Hippocampal formation (tissue), 2 donors: ENCODE data around the gene HNRNPUL2.

Experiments used
- DNase-seq, 2 donors: peaks; one replicate each; lab custom pipeline; 2025; lab: John Stamatoyannopoulos, UW

HNRNPUL2 gene

DNA sequence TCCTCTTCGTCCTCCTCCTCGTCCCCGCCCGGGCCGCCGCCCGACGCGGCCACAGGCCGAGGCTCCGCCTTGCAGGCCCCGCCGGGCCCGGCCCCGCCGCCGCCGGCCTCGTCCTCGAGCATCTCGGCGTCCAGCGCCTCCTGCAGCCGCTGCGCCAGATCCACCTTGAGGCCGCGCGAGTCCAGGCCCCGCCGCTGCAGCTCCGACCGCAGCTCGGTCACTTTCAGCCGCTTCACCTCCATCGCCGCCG lies 417 bp downstream of the HNRNPUL2 start:
- DNase-seq = no peak

DNA sequence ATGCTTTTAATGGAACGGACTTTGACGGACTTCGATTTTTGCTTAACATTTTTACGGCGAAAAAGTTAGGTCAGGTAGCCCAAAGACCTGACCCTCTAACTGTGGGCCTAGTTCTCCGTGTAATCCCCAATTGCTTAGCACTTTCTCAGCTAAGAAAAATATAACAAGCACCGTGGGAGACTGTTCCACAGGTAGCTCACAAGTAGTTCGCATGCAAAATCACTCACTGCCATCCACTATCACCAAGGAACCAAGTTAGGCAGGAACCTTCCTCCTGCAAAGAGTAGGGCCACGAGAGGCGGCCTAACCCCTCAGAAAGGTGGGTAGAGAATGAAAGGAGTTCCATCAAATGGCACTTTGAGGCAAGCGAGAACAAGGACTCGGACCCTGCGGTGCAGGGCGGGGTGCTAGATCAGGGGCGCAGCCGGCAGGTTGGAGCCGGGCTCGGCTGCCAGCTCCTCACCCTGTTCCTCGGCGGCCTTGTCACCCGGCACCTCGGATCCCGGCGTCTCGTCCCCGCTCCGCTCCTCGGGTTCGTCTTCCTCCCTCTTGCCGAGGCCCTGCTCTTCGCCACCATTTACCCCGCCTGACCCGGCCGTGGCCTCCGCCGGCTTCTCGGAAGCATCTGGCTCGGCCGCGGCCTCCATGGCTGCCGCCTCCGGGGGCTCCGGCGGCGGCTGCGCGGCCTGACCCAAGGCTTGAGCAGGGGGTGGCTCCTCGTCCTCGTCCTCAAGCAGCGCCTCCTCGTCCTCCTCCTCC lies 922 bp downstream of the HNRNPUL2 start:
- DNase-seq = no peak

DNA sequence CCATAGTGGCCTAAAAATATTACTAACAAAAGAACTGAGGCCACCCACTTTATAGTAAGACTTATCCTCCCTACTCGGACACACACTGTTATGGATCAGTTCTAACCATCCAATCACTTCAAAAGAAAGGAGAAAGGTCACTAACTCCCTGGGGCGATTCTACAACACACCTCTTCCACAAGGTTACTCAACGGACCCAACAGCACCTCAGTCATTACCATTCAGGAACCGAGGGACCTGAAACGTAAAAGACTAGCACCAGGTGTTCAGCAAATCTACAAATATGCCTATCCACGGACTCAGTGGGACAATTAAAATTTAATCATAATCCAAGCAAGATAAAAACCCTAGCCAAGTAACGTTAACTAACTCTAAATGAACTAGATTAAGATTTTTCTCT lies 1.6 kb downstream of the HNRNPUL2 start:
- DNase-seq = no peak

DNA sequence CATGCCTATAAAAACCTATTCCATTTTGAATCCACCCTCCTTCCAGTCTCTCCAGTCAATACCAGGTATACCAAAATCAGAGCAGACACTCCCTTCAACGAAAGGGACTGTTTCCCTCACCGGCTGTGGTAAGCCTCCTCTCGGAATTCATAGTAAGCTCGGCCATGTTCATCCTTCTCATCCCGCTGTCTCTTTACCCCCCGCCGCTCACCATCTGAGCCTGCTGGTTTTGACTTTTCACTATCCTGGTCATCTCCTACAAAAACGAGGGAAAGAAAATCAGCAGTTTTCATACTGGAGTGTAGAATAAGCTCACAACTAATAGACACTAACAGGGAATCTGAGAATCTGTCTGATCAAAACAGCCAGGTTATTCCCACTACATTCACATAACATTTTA lies 3.1 kb downstream of the HNRNPUL2 start:
- DNase-seq = no peak

DNA sequence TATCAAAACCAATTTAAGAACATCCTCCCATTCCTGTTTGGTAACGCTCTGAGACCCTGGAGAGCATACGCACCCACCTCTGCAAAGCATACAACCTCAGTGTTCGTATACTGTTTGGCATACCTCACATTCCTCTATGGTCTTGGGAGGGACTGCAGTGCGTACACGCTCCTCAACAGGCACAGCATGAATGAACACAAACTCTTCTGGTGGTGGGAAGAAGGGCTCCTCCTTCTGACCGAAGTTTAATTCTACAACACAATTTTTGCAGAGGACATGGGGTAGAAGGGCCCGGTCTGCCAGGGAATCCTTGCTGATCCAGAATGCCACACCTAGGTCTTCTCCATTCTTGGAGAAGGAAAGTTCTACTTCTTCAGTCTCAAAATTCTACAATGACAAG lies 5.3 kb downstream of the HNRNPUL2 start:
- no peak for DNase-seq

DNA sequence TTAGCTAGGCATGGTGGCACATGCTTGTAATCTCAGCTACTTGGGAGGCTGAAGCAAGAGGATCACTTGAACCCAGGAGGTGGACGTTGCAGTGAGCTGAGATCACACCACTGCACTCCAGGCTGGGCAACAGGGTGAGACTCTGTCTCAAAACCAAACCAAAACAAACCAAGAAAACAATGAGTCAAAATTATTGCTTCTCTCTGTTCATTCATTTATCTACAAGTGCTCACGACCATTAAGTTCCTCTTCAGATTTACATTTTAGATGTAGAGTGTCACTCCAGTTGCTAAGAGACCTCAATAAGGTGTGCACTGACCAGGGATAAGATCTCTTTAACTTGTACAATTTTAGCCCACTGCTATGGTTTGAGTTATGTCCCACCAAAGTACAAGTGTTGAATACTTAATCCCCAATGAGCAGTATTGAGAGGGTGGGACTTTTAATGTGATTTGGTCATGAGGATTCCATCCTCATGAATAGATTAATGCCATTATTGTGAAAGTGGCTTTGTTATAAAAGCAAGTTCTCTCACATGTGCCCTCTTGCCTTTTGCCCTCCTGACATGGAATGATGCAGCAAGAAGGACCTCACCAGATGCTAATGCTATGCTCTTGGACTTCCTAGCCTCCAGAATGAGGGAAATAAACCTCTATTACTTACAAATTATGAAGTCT lies 7.8 kb downstream of the HNRNPUL2 start:
- DNase-seq = no peak

DNA sequence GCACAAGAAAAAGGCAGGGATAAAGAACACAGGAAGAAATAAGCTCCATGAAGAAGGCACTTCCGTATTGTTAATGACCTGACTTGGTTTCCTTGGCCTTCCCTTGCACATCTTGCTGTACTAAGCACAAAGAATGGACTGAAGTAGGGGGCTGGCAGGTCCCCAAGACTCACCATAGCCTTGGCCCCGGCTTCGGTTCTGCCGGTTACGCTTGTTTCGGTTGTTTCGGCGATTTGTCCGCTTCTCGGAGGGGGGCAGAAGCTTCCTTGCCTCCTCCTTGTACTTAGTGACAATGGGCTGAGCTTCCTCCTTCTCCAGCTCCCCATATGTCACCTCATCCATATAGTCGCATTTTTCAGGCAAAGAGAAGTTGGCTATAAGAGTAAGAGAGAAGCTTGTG lies 10.4 kb downstream of the HNRNPUL2 start:
- DNase-seq = no peak

DNA sequence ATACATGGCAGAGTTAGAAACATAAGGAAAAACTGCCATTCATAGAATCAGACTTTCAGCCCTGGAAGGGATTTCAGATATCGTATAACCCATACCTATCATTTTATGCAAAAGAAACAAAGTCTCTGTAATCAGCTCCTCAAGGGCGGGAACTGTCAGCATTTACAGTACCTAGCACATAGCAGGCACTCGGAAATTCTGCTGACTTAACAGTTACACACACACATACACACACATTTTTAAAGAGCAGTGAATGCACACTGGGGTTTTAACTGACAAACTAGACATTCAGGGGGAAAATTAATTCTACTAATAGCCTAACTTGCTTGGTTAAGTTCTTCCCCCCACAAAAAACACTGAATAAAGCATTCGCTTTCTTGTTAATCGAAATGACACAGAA lies 11.1 kb downstream of the HNRNPUL2 start:
- DNase-seq = no peak

DNA sequence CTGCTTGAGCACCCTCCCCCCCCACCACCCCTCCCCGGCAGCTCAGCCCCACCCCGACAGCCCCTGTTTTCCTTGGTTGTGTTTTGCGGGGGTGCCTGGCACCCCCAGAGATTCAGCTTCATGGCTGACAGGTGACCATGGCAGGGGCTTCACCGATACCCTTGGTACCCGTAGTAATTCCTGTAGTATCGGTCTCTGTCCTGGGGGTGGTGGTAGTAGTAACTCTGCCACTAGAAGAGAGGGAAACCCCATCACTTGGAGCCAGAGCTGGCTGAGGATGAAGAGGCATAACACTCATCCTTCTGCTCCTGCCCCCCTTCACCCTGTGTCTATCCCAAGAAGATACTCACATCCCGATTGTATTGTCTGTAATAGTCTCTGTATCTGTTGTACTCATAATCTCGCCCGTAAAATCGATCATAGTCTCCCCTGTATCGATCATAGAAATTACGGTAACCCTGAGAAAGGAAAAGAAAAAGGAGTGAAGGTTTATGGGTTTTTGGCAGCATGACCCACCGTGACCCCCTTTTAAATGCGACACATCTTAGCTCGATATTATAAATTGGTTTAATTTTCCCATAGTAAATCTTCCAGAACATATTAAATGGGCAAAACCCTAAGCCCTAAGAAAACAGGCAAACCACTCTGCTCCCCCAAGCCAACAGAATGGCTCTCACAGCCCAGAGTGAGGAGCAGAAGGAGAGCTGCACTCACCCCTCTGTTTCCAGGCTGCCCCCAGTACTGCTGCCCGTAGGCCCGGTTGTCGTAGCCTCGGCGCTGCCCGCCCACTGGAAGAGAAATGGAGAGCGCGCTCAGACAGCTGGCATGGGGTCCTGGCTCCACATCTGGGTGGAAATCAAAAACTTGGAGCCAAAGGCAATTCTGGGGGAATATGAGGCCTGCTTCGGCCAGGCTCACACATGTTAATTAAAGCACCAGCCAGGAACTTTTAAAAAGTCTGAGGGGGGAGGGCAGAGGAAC lies 11.8 kb downstream of the HNRNPUL2 start:
- DNase-seq = no peak

DNA sequence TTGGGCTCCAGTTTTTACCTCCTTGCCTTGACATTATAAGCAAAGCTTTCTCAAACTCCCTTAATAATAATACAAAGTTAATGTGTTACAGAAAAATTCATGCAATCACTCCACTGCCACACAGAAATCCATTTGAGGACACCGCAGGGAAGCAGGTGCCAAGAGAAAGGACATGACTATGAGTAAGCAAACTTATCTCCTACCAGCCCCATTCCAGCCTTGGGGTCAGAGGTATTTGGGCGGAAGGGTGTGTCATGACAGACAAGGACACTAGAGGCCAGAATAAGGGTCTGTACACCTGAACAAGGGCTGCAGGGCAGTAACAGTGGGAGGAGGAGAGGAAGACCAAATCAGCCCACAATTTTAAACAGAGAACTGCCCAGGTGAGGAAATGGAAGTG lies 13.9 kb downstream of the HNRNPUL2 start:
- DNase-seq = no peak

DNA sequence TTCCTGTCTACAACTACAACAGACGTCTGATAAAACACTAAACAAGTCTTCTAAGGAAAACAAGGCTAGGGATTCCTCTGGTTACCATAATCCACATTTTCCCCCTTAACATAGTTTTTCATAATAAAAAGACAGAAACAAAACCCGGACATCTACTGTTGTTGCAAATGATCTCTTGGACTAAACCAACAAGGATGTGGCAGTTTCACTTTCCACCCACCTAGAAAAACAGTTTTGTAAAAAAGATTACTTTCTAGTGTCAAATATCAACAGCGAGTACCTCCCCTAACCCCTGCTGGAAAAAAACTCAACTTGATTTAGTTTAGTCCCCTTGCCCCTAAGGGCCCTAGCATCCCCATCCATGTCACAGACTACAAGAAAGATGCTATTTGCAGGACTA lies 14.4 kb downstream of the HNRNPUL2 start:
- DNase-seq = no peak

DNA sequence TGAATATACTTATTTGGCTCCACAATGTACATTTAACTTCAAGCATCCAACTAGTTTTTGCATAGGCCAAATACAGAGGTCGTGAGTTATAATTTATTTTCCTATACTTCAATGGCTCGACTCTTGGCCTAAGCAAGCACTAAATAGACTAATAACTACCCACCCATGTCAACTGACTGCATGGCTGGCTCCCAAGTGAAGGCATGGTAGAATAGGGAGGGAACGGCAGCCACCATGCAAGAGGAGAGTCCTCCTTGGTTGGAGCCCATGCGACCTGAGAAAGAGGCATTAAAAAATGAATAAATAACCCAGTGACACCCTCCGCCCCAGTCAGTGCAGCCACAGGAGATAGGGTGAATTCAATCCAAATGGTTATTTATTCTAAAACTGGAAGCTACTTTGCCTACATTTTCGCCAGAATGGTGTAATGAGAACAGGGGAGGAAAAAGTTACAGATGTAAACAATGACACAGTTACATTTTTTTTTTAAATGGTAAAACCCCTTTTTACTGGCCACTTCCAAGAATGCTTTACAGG lies 14.9 kb downstream of the HNRNPUL2 start:
- no peak for DNase-seq

DNA sequence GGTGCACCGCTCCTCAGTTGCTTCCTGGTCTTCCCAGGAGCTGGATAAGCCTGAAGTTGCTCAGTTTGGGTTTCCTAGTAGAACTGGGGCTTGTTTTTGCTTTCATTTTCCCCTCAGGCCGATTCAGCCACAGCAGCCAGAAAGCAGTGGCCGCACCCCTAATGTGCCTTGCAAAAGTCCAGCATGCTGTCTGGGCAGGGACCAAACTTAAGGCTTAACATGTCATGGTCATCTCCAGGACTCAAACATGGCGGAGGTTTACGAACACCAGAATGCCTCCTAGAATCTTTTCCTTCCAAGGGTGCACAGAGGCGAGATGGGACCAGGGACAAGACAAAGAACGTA lies 17.3 kb downstream of the HNRNPUL2 start:
- no peak for DNase-seq

DNA sequence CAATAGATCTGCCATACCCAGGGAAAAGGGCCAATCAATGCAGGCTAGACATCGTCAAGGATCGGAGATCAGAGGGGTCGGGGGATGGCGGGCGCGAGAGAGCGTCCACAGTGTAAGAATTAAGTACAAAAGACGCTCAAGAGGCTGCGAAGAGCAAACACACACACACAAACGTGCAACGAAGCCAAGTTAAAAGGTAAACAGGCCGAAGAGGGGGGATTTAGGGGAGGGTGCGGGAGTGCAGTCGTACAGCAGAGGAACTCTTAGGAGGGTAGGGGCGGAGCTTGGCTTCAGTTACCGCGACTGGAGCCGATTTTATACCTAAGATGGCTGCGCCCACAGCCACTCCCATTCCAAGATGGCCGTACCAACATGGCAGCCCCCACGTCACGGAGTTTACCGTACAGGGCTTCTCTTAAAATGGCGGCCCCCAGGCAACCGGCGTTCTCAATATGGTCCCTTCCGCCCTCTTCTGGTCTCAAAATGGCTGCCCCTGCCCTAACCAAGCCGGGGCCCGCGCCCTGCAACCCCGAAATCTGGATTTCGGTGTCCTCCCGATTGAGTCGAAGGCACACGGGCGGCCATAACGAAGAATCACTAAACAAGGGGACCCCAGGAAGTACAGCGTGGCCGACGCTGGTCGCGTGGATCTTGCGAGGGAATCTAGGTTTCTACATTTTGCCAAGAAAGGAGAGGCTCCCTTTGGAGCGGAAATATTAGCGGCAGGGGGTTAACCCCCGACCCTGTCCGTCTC lies 17.8 kb downstream of the HNRNPUL2 start:
- DNase-seq = peak; percentile 95 to 99

DNA sequence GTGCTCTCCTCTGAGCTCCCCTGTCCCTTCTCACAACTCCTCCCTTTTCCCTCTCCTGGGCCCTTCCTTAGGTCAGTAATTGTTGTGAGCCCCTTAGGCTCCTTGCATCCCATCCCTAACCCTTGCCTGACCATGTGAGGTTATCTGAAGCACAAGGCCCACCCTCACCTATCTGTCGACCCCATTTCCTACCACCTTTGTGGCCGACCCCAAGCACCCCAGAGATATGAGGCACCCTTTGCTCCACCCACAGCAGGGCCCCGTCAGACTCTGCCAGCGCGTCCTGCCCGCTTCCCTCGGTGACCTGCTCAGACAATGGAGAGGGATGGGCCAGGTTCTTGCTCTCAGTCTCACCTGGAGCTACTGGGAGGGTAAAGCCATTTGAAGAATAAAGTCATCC lies 18.5 kb downstream of the HNRNPUL2 start:
- no peak for DNase-seq

DNA sequence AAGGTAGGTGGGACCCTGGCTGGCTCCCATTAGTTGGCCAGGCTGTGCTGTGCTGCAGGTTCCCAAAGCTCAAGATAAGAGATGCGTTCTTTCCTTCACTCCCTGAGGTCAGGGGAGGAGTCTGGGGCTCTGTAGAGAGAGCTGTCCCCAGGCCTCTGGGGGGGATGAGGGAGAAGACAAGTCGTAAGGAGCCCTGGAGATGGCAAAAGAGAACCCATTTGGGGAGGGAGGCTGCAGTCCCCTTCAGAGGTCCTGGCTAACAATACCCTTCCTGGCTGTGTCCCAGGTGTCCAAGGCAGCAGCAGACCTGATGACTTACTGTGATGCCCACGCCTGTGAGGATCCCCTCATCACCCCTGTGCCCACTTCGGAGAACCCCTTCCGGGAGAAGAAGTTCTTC lies 18.9 kb downstream of the HNRNPUL2 start:
- no peak for DNase-seq

DNA sequence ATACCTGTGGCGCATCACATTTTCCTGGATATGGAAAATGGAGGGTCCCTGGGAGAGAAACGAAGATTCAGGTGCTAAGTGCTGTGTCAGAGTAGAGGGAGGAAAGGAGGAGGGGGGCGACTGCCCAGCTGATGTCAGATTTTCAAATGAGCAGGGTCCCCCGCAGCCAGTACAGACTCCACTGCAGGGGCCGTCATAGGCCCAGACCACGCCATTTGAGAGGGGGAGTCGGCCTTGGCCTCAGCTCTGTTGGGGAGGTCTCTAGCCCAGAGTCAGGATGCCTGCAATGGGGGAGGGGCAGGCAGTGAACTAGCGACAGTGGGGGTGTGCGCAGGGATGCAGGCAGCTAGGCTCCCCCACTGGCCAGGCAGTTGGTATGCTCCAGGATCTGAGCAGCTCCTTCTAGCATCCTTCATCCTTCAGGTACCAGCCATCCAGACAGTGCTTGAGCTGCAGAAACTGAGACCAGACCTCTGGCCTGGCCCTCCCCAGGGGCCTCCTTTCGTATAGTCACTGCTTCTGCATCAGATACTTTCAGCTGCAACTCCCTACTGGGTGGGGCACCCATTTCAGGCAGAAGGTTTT lies 19.9 kb downstream of the HNRNPUL2 start, which contains the start of the genes BSCL2 and GNG3:
TSS of gene BSCL2 (minus strand) at position 148 of the 585 bp plus-strand sequence. CDS start 229 bp downstream, outside the sequence.
TSS of gene GNG3 (plus strand) at position 400 of the 585 bp plus-strand sequence. CDS start 620 bp downstream, outside the sequence.
- peak; percentile 61 to 84 for DNase-seq

DNA sequence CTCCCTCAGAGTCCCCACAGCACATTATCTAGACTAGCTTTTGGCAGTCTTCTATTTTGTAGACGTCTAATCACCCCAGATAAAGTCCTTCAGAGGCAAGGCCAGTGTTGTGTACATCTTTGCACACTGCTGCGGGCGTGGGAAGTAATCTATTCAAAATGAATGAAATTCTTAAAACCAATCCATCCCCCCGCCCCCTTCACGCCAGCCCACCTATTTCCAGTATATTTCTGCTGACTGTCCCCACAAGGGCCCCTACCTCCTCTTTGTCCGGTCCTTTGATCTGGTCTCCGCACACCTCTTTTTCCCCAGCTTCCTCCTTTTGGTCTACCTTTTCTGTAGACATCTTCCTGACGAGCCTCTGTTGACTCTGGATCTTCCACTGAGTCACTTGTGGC lies 20.4 kb downstream of the HNRNPUL2 start:
- no peak for DNase-seq

DNA sequence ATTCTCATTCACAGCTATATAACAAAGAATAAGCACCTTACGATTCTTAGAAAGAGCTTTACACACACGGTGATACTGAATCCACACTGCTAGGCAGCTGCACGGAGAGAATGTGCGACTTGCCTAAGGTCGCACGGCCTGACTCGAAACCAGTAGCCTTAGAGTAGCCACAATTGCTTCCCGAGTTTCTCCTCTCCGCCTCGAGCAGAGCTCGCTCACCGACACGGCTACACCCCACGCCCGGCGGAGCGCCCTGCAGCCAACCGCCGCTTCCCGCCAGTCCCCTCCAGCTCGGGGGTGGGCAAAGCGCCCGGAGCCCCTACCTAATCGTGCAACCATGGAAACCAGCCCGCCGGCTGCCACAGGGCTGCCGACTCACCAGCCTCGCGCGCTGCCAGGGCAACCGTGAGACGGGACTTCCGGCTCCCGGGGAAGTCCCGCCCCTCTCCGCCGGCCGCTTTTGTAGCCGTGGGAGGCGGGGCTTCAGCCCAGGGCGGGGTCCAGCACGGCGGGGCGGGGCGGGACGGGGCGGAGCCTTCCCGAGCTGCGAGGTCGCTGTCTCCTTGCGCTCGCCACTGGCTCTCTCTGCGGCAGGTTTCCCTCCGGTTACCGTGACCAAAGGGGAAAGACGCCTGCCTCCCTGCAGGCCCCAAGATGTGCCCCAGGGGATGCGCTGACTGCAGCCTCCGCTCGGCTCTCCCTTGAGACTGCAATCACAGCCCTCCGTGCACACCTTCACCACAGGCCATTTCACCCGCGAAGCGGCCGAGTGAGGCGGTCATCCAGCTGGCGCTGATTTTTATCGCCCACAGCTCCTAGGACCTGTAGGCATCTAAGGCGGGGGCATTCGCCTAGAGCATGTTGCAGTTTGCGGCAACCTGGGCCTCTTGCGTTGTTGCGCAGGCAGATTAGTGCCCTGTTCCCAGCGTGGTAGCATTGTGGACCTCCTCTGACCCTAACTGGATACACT lies 21.1 kb downstream of the HNRNPUL2 start:
- peak; percentile 92 to 95 for DNase-seq

DNA sequence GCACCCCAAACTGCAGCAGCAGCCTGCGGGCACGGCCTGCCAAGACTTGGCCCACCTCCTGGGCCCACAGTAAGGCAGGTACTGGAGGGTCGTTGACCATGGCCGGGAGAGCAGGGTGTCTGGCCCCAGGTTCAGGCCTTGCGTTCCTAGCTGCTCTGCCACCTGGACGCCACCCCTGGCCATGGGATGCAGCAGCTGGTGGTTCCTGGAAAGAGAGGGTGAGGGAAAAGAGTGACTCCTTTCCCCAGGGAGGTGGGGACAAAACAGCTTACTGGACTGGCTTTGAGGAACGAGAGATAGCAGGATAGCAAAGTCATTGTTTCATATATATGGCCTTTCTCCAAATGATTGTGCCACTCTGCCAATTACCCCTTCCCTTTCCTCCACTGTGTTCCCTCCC lies 21.8 kb downstream of the HNRNPUL2 start:
- DNase-seq = no peak
